PC-3 (cell line): ENCODE measurements around the gene CHID1. TPM values are rescaled to one million over a fixed set of nuclear protein-coding genes. Genes with fewer than 3 reads are reported as not detected.

Experiments
- ATAC-seq: fragments of 200-7000 bp; cut with Tn5 transposase; 2 replicates; pipeline ENCODE4 v1.9.1; 2020; ENCODE audit warnings: mild to moderate bottlenecking, moderate library complexity
- BruUV-seq: library from RNA; stranded (reverse); fragments of 400-500 nt; replicated peaks from 2 replicates; lab custom pipeline; 2021; lab: Mats Ljungman, UMichigan
- CTCF ChIA-PET: fragments of 300-600 bp; sonication (Branson Sonifier 250); formaldehyde crosslinking; loops from one replicate; lab custom pipeline; 2022; ENCODE audit warnings: antibody characterized with exemption; lab: Charles Lee
- POLR2A ChIA-PET: fragments of 300-600 bp; sonication (Branson Sonifier 250); formaldehyde crosslinking; loops from one replicate; lab custom pipeline; 2022; ENCODE audit warnings: antibody characterized with exemption; ENCODE audit not compliant: unreplicated experiment; lab: Charles Lee
- DNase-seq: peaks from one replicate; pipeline ENCODE4 v3.0.0-alpha.2; 2015
- H2AFZ ChIP-seq: fragments of 300-600 bp; sonication (generic); 2 replicates; pipeline ENCODE4 v1.6.0; 2016; ENCODE audit warnings: antibody characterized with exemption, low read length
- H3F3A ChIP-seq: fragments of 300-600 bp; sonication (generic); one replicate; pipeline ENCODE4 v1.6.0; 2017; ENCODE audit warnings: antibody characterized with exemption, low read length, control low read depth, mild to moderate bottlenecking; ENCODE audit not compliant: unreplicated experiment
- H3K27ac ChIP-seq: fragments of 300-600 bp; sonication (generic); 2 replicates; pipeline ENCODE4 v1.5.1; 2016; ENCODE audit warnings: mild to moderate bottlenecking, low read length
- H3K27me3 ChIP-seq: fragments of 300-600 bp; sonication (generic); 2 replicates; pipeline ENCODE4 v1.6.1; 2016; ENCODE audit warnings: low read length, mixed read lengths
- H3K36me3 ChIP-seq: fragments of 300-600 bp; sonication (generic); 2 replicates; pipeline ENCODE4 v1.6.1; 2016; ENCODE audit warnings: low read depth, mixed run types, low read length, mixed read lengths
- H3K4me1 ChIP-seq: fragments of 300-600 bp; sonication (generic); 2 replicates; pipeline ENCODE4 v1.5.1; 2016; ENCODE audit warnings: low read length; ENCODE audit not compliant: insufficient read depth
- H3K4me2 ChIP-seq: fragments of 300-600 bp; sonication (generic); 2 replicates; pipeline ENCODE4 v1.6.0; 2016; ENCODE audit warnings: low read length
- H3K4me3 ChIP-seq: fragments of 300-600 bp; sonication (generic); 2 replicates; pipeline ENCODE4 v1.5.1; 2016; ENCODE audit warnings: mild to moderate bottlenecking, low read length, mixed read lengths
- H3K79me2 ChIP-seq: fragments of 300-600 bp; sonication (generic); 2 replicates; pipeline ENCODE4 v1.6.1; 2017; ENCODE audit warnings: low read length, mixed read lengths
- H3K9ac ChIP-seq: fragments of 300-600 bp; sonication (generic); 2 replicates; pipeline ENCODE4 v1.6.0; 2016; ENCODE audit warnings: mild to moderate bottlenecking, low read length
- H3K9me2 ChIP-seq: fragments of 300-600 bp; sonication (generic); replicated peaks from 2 replicates; pipeline ENCODE4 v1.6.1; 2016; ENCODE audit warnings: mixed run types, low read length, mixed read lengths
- H3K9me3 ChIP-seq: fragments of 300-600 bp; sonication (generic); 2 replicates; pipeline ENCODE4 v1.6.1; 2016; ENCODE audit warnings: low read length, mixed read lengths
- H4K20me1 ChIP-seq: fragments of 300-600 bp; sonication (generic); 2 replicates; pipeline ENCODE4 v1.6.1; 2016; ENCODE audit warnings: low read length, mixed read lengths
- EZH2 ChIP-seq: fragments of 300-600 bp; sonication (generic); IDR thresholded peaks from one replicate; pipeline ENCODE4 v1.6.1; 2017; ENCODE audit warnings: antibody characterized with exemption, mild to moderate bottlenecking, low read length; ENCODE audit not compliant: unreplicated experiment
- EZH2phosphoT487 ChIP-seq: fragments of 300-600 bp; sonication (generic); IDR thresholded peaks from 2 replicates; pipeline ENCODE4 v1.6.1; 2018; ENCODE audit warnings: mild to moderate bottlenecking, antibody characterized with exemption, low read length, borderline replicate concordance
- intact Hi-C: fragments of 100-400 bp; cut with micrococcal nuclease; formaldehyde crosslinking; loops from 2 replicates; pipeline ENCODE4 v1.9.0; 2023
- total RNA-seq: library from RNA; depleted of rRNA; stranded (reverse); fragments of >200 nt; gene quantifications from 2 replicates; pipeline ENCODE4 v1.2.3, GENCODE V29; 2014
- TF ChIP-seq, protein P1 (sequence below): fragments of 300-600 bp; sonication (generic); conservative IDR thresholded peaks from 2 replicates; pipeline ENCODE4 v1.5.1; 2017; ENCODE audit warnings: antibody characterized with exemption, low read depth, mild to moderate bottlenecking, low read length

CHID1 gene
- total RNA-seq, 1 experiment from 2014 or later: 70.2 TPM

DNA sequence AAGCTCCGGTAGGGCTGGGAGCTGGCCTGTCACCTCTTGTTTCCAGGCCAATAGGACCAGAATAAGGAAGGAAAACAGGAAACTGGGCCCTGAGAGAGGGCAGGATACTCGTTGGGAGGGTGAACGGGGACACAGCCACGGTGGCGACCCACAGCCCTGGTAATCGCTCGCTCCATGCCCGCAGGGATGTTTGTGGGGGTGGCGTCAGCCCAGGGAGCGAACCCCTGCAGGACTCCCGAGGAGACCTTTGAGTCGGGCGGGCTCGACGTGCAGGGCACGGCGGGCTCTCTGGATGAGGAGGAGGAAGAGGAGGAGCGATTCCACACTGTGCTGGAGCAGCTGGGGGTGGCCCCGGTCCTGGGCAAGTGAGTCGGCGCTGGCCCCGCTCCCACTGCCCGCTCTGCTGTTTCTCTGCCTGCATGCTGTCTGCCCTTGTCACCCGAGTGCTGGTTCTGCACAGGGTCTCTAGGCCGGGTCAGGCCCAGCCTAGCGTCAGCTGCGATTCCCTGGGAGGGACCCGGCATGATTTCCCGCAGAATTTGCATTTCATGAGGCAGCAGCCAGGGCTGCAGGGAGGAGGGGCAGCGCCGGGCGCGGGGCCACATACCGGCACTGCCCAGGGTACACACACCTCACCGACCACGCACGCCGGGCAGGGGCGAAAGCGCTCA is 81.3 kb downstream of the CHID1 start:
- no TSS peak for BruUV-seq
- H4K20me1 ChIP-seq: no peaks in the 10 kb centered on the region
- H3K79me2 ChIP-seq: peaks cover 24% of the 10 kb centered on the region
- no peaks in the 10 kb centered on the region for H3K36me3 ChIP-seq
- POLR2A ChIA-PET: no interaction called here
- H3K27ac ChIP-seq: no peak overlapping the region
- H3K9me2 ChIP-seq: no peaks in the 10 kb centered on the region
- intact Hi-C loops: no loop called here
- DNase-seq (no peak), ATAC-seq (no peak)
- no peak overlapping the region for H3K4me3 ChIP-seq
- no peak overlapping the region for H3K4me2 ChIP-seq
- no peak overlapping the region for H3K9ac ChIP-seq
- no peaks in the 10 kb centered on the region for H3F3A ChIP-seq
- no peak overlapping the region for H2AFZ ChIP-seq
- CTCF ChIA-PET: no interaction called here
- peaks cover 47% of the 10 kb centered on the region for H3K4me1 ChIP-seq
- no peaks in the 10 kb centered on the region for H3K9me3 ChIP-seq
- TF ChIP-seq EZH2 (no peak), EZH2phosphoT487 (no peak)
- TF ChIP-seq, protein P1, sequence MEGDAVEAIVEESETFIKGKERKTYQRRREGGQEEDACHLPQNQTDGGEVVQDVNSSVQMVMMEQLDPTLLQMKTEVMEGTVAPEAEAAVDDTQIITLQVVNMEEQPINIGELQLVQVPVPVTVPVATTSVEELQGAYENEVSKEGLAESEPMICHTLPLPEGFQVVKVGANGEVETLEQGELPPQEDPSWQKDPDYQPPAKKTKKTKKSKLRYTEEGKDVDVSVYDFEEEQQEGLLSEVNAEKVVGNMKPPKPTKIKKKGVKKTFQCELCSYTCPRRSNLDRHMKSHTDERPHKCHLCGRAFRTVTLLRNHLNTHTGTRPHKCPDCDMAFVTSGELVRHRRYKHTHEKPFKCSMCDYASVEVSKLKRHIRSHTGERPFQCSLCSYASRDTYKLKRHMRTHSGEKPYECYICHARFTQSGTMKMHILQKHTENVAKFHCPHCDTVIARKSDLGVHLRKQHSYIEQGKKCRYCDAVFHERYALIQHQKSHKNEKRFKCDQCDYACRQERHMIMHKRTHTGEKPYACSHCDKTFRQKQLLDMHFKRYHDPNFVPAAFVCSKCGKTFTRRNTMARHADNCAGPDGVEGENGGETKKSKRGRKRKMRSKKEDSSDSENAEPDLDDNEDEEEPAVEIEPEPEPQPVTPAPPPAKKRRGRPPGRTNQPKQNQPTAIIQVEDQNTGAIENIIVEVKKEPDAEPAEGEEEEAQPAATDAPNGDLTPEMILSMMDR: no peak
- no peaks in the 10 kb centered on the region for H3K27me3 ChIP-seq

DNA sequence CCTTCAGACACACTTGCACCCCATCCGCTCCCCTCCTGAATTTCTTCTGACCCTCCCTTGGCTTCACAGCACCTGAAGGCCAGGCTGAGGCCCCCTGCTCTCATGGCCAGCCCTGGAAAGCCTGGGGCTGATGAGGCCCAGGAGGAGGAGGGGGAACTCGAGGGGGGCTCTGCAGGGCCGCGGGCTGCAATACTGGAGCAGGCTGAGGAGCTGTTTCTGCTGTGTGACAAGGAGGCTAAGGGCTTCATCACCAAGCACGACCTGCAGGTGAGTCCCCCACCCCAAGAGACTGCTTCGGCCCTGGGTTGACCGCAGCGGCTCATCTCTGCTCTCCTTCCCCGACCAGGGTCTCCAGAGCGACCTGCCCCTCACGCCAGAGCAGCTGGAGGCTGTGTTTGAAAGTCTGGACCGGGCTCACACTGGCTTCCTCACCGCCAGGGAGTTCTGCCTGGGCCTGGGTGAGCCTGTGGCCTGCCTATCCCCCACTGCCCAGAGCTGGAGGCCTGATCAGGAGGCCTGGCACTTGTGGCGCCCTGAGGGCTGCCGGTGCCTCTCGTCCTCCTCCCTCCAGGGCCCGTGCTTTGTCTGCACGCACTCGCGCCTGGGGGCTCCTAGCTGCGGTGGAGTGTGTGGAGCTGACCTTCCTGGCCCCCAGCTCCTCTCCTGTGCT is 82.0 kb downstream of the CHID1 start:
- no peaks in the 10 kb centered on the region for H3K9me3 ChIP-seq
- POLR2A ChIA-PET: no interaction called here
- no peaks in the 10 kb centered on the region for H3K27me3 ChIP-seq
- no TSS peak for BruUV-seq
- H3K9ac ChIP-seq: no peak overlapping the region
- TF ChIP-seq, protein P1: no peak
- no peak for TF ChIP-seq EZH2phosphoT487
- TF ChIP-seq EZH2: no peak
- H3K79me2 ChIP-seq: peaks cover 17% of the 10 kb centered on the region
- no peak overlapping the region for H3K4me2 ChIP-seq
- H4K20me1 ChIP-seq: no peaks in the 10 kb centered on the region
- DNase-seq: no peak
- CTCF ChIA-PET: no interaction called here
- no peaks in the 10 kb centered on the region for H3K36me3 ChIP-seq
- H3K4me1 ChIP-seq: peaks cover 45% of the 10 kb centered on the region
- ATAC-seq: no peak
- no peak overlapping the region for H3K27ac ChIP-seq
- intact Hi-C loops: no loop called here
- H2AFZ ChIP-seq: no peak overlapping the region
- H3K9me2 ChIP-seq: no peaks in the 10 kb centered on the region
- H3F3A ChIP-seq: no peaks in the 10 kb centered on the region
- H3K4me3 ChIP-seq: no peak overlapping the region

DNA sequence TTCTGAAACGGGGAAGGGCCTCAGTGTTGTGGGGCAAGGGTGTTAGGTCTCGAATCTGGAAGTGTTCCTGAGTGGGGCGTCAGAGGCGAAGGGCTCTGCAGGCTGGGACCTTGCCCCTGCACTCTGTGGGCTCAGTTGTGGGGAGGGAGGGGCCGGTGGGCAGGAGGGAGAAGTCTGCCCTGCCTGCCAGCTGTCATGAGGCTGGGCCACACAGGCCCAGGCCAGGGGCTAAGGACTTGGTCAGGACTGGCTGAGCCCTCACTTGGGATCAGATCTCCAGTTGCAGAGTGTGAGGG is 82.8 kb downstream of the CHID1 start, which contains the start of gene CRACR2B:
CRACR2B (plus strand) TSS at position 23 of the 296 bp plus-strand sequence. CDS start 689 bp downstream, outside the sequence.
- POLR2A ChIA-PET: no interaction called here
- TF ChIP-seq, protein P1: no peak
- TF ChIP-seq EZH2phosphoT487 (no peak), EZH2 (no peak)
- ATAC-seq (no peak; the same call in 1 of the 2 replicates), DNase-seq (no peak)
- peak within 1 kb of the TSS; percentile 78 for H2AFZ ChIP-seq
- no peaks in the 10 kb centered on the region for H3K27me3 ChIP-seq
- H3K9ac ChIP-seq: peak within 1 kb of the TSS; percentile 69
- no TSS peak for BruUV-seq
- intact Hi-C loops: no loop called here
- CTCF ChIA-PET: no interaction called here
- H3K4me1 ChIP-seq: peaks cover 45% of the 10 kb centered on the region
- peak within 1 kb of the TSS; percentile 52 for H3K27ac ChIP-seq
- H3F3A ChIP-seq: no peaks in the 10 kb centered on the region
- H3K4me3 ChIP-seq: peak within 1 kb of the TSS; percentile 76
- H3K4me2 ChIP-seq: peak within 1 kb of the TSS; percentile 96
- peaks cover 11% of the 10 kb centered on the region for H3K79me2 ChIP-seq
- no peaks in the 10 kb centered on the region for H3K9me2 ChIP-seq
- H3K9me3 ChIP-seq: no peaks in the 10 kb centered on the region
- no peaks in the 10 kb centered on the region for H3K36me3 ChIP-seq
- no peaks in the 10 kb centered on the region for H4K20me1 ChIP-seq
